A673 (cell line): ENCODE measurements around the gene BICC1. TPM values are rescaled to one million over a fixed set of nuclear protein-coding genes. Genes with fewer than 3 reads are reported as not detected.

Experiments used
- BruUV-seq: library from RNA; stranded (reverse); fragments of 400-500 nt; replicated peaks from 2 replicates; lab custom pipeline; 2021; lab: Mats Ljungman, UMichigan
- CTCF ChIA-PET: fragments of 300-600 bp; sonication (Branson Sonifier 250); formaldehyde crosslinking; loops from one replicate; lab custom pipeline; 2022; ENCODE audit warnings: antibody characterized with exemption; lab: Charles Lee
- POLR2A ChIA-PET: fragments of 300-600 bp; sonication (Branson Sonifier 250); formaldehyde crosslinking; loops from one replicate; lab custom pipeline; 2022; ENCODE audit warnings: antibody characterized with exemption; ENCODE audit not compliant: low non-redundant PET; lab: Charles Lee
- DNase-seq: peaks from one replicate; pipeline ENCODE4 v3.0.0-alpha.2; 2015; ENCODE audit warnings: low spot score
- H3K27ac ChIP-seq: fragments of 200-600 bp; sonication (generic); 2 replicates; pipeline ENCODE4 v1.5.1; 2016; ENCODE audit warnings: mixed run types, low read depth, mild to moderate bottlenecking, mixed read lengths, antibody characterized with exemption, low read length; ENCODE audit not compliant: poor library complexity, severe bottlenecking
- H3K27me3 ChIP-seq: fragments of 200-600 bp; sonication (generic); replicated peaks from 2 replicates; pipeline ENCODE4 v1.6.1; 2017; ENCODE audit warnings: mixed run types, low read depth, mild to moderate bottlenecking, mixed read lengths, antibody characterized with exemption, low read length; ENCODE audit not compliant: insufficient read depth, poor library complexity
- H3K36me3 ChIP-seq: fragments of 200-600 bp; sonication (generic); 2 replicates; pipeline ENCODE4 v1.6.1; 2016; ENCODE audit warnings: mixed run types, mild to moderate bottlenecking, mixed read lengths, antibody characterized with exemption, low read length; ENCODE audit not compliant: insufficient read depth, poor library complexity, severe bottlenecking
- H3K4me1 ChIP-seq: fragments of 200-600 bp; sonication (generic); 2 replicates; pipeline ENCODE4 v1.6.1; 2017; ENCODE audit warnings: mixed run types, mild to moderate bottlenecking, mixed read lengths, antibody characterized with exemption, low read length; ENCODE audit not compliant: insufficient read depth, poor library complexity, severe bottlenecking
- H3K4me3 ChIP-seq: fragments of 200-600 bp; sonication (generic); 2 replicates; pipeline ENCODE4 v1.5.1; 2016; ENCODE audit warnings: low read depth, mixed run types, mild to moderate bottlenecking, mixed read lengths, low read length; ENCODE audit not compliant: poor library complexity, severe bottlenecking
- H3K9me3 ChIP-seq: fragments of 200-600 bp; sonication (generic); 2 replicates; pipeline ENCODE4 v1.6.1; 2016; ENCODE audit warnings: mixed run types, low read depth, mild to moderate bottlenecking, mixed read lengths, antibody characterized with exemption, low read length; ENCODE audit not compliant: poor library complexity, severe bottlenecking
- EZH2 ChIP-seq: fragments of 200-600 bp; sonication (generic); IDR thresholded peaks from 2 replicates; pipeline ENCODE4 v1.6.1; 2017; ENCODE audit warnings: borderline replicate concordance, low read depth, mild to moderate bottlenecking, mixed read lengths, antibody characterized with exemption, low read length; ENCODE audit not compliant: poor library complexity, severe bottlenecking
- intact Hi-C: fragments of 100-400 bp; cut with micrococcal nuclease; formaldehyde crosslinking; loops from one replicate; pipeline ENCODE4 v1.10.0; 2022; ENCODE audit not compliant: unreplicated experiment
- total RNA-seq: library from RNA; stranded (reverse); gene quantifications from 2 replicates; pipeline ENCODE4 v1.2.3, GENCODE V29; 2021
- TF ChIP-seq, protein P1 (sequence below): fragments of 300-800, 200-600 bp; sonication (generic); conservative IDR thresholded peaks from 2 replicates; pipeline ENCODE4 v1.5.1; 2017; ENCODE audit warnings: low read depth, mild to moderate bottlenecking, antibody characterized with exemption, low read length, moderate library complexity, mixed read lengths

BICC1 gene
- total RNA-seq, 1 experiment from 2014 or later: 1.6 TPM

DNA sequence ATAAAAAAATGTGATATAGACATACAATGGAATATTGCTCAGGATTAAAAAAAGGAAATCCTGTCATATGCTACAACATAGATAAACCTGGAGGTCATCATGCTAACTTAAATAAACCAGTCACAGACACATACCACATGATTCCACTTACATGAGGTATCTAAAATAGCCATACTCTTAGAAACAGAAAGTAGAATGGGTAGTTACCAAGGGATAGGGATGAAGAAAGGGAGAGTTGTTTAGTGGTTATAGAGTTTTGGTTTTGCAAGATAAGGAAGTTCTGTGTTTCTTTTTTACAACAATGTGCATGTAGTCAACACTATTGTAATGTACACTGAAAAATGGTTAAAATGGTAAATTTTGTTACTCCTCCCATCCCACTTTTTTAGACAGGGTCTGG, 30.5 kb downstream of the BICC1 start:
- DNase-seq: no peak
- TF ChIP-seq, protein P1, sequence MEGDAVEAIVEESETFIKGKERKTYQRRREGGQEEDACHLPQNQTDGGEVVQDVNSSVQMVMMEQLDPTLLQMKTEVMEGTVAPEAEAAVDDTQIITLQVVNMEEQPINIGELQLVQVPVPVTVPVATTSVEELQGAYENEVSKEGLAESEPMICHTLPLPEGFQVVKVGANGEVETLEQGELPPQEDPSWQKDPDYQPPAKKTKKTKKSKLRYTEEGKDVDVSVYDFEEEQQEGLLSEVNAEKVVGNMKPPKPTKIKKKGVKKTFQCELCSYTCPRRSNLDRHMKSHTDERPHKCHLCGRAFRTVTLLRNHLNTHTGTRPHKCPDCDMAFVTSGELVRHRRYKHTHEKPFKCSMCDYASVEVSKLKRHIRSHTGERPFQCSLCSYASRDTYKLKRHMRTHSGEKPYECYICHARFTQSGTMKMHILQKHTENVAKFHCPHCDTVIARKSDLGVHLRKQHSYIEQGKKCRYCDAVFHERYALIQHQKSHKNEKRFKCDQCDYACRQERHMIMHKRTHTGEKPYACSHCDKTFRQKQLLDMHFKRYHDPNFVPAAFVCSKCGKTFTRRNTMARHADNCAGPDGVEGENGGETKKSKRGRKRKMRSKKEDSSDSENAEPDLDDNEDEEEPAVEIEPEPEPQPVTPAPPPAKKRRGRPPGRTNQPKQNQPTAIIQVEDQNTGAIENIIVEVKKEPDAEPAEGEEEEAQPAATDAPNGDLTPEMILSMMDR: no peak
- TF ChIP-seq EZH2: no peak
- no peaks in the 10 kb centered on the region for H3K36me3 ChIP-seq
- no peaks in the 10 kb centered on the region for H3K27me3 ChIP-seq
- H3K4me1 ChIP-seq: no peaks in the 10 kb centered on the region
- CTCF ChIA-PET: no interaction called here
- POLR2A ChIA-PET: no interaction called here
- no peaks in the 10 kb centered on the region for H3K9me3 ChIP-seq
- H3K4me3 ChIP-seq: no peak overlapping the region
- intact Hi-C loops: no loop called here
- no TSS peak for BruUV-seq
- H3K27ac ChIP-seq: no peak overlapping the region

DNA sequence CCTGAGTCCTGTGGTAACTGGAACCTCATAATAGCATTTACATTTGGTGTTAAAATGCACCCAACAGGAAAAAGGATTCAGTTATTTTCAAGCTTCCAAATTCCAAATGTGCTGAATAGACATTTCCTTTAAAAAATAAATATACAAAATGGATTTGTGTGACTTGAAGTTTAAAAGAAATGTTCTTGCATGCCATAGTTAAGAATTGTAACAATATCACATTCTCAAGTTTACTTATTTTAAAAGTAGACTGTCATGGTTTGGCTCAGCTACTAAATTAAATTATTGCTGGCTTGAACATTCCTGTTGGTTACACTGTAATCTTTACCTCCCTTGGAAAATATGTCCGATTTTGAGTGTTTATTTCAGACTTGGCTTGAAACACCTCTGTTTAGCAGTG, 31.5 kb downstream of the BICC1 start:
- TF ChIP-seq, protein P1: no peak
- TF ChIP-seq EZH2: no peak
- CTCF ChIA-PET: interaction anchor here (0.7 kb wide), 1 partner anchor 706 kb away, joined by 4 read pairs; no protein-coding TSS in a partner anchor
- no TSS peak for BruUV-seq
- Histone ChIP-seq H3K27ac (no peak overlapping the region), H3K4me3 (no peak overlapping the region), H3K36me3 (no peaks in the 10 kb centered on the region), H3K9me3 (no peaks in the 10 kb centered on the region), H3K27me3 (no peaks in the 10 kb centered on the region), H3K4me1 (no peaks in the 10 kb centered on the region)
- intact Hi-C loops: no loop called here
- POLR2A ChIA-PET: no interaction called here
- no peak for DNase-seq

DNA sequence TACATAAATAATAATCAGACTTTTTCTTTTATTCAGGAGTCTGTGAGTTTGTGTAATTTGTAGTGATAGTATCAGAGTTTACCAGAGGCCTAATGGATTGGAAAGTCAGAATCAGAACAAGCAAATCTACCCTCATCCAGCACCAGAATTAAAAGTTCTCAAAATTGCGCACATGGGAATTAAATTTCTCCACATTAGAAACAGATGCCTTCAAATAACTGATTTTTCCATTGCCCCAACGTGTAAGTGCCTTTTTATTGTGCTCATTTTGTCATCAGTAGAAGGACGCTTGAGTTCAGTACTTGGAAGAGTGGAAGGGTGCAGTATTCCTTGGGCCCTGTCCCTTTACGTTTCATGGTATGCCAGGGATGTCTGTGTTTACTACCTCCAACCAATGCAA, 32.8 kb downstream of the BICC1 start:
- Histone ChIP-seq H3K27ac (no peak overlapping the region), H3K4me3 (no peak overlapping the region), H3K4me1 (no peaks in the 10 kb centered on the region), H3K27me3 (no peaks in the 10 kb centered on the region), H3K36me3 (no peaks in the 10 kb centered on the region), H3K9me3 (no peaks in the 10 kb centered on the region)
- TF ChIP-seq, protein P1: no peak
- TF ChIP-seq EZH2: no peak
- ChIA-PET POLR2A (no interaction called here), CTCF (no interaction called here)
- intact Hi-C loops: no loop called here
- DNase-seq: no peak
- no TSS peak for BruUV-seq
